ENCODE measurements around the gene ACAA1. TPM values are rescaled to one million over a fixed set of nuclear protein-coding genes. Genes with fewer than 3 reads are reported as not detected.

Gene ACAA1
- total RNA-seq, 1 experiment from 2014 or later = 52.0 TPM

- Histone ChIP-seq H3K4me1 (ENCODE audit: control insufficient read depth, insufficient read depth, low read length) (no peaks in the 10 kb centered on the region), H3K27me3 (ENCODE audit: control insufficient read depth, insufficient read depth, low read length) (no peaks in the 10 kb centered on the region; the same call in 1 of the 2 replicates), H3K9me3 (ENCODE audit: control insufficient read depth, insufficient read depth, low read depth, low read length) (no peaks in the 10 kb centered on the region), H3K27ac (ENCODE audit: low read length) (no peak overlapping the region), H3K4me3 (ENCODE audit: low read depth in 2 of 2, low read length in 2 of 2) (no peak overlapping the region), H3K36me3 (ENCODE audit: control insufficient read depth, insufficient read depth, low read length) (no peaks in the 10 kb centered on the region)
- TF ChIP-seq POLR2AphosphoS5 (IDR thresholded peaks at IDR 0.05; ENCODE audit: low read depth, low read length) = no peak
- ATAC-seq = no peak
- intact Hi-C loops (cut with micrococcal nuclease; ENCODE audit: unreplicated experiment) = no loop called here
- ChIA-PET POLR2A (no interaction called here), CTCF (no interaction called here)
- BruUV-seq (replicated peaks) = no TSS peak
- in situ Hi-C loops (cut with HindIII; ENCODE audit: low pct_unique_long_range_greater_than_20kb, low sequenced_read_pairs) = no loop called here
- no peak for DNase-seq (ENCODE audit: low read depth, low spot score)
Measured at GRCh38 chr3:38098376-38098723, 38.6 kb downstream of the ACAA1 start.

DNA sequence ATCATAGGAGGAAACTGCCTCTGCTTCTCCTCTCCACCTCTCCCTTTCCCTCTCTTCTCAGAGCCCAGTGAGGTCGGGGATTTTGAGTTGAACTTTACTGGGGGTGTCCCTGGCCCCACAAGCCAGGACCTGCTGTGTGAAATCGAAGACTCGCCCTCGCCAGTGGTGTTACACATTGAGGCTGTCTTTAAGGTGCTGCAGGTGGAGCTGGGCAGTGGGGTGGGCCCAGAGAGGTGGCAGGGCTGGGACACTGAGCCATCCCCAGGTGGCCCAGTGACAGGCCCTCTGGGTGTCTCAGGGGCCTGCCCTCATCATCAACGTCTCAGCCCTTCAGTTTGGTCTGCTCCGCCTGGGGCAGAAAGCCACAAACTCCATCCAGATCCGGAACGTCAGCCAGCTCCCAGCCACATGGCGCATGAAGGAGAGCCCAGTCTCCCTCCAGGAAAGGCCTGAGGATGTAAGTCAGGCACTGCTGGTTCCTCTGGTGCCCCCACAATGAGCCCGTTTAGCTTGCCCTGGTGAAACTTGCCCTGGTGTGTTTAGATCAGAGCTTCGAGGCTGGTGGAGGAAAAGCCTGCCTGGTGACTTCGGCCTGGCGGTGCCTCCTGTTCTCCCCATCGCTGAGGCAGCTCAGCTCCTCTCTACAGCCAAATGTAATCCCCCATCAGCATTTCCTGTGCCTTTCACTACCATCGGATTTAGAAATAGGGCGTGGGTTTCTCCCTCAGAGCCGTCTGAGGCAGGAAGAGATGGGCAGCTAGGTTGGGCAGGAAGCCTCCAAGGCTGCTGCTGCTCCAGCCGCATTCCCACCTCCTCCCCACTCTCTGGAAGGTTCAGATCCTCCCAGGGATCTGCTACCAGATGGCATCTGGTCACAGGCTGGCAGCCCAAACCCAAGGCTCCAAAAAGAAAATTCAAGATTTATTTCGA lies 39.2 kb downstream of the ACAA1 start:
- CTCF ChIA-PET = no interaction called here
- POLR2A ChIA-PET = no interaction called here
- BruUV-seq (replicated peaks) = no TSS peak
- DNase-seq (ENCODE audit: low read depth, low spot score) = no peak
- no peak overlapping the region for H3K4me3 ChIP-seq (ENCODE audit: low read depth in 2 of 2, low read length in 2 of 2)
- TF ChIP-seq SIN3A (IDR thresholded peaks at IDR 0.05; ENCODE audit: borderline replicate concordance, insufficient read depth, low read depth, low read length) = no peak
- no peak overlapping the region for H3K27ac ChIP-seq (ENCODE audit: low read length)
- in situ Hi-C loops (cut with HindIII; ENCODE audit: low pct_unique_long_range_greater_than_20kb, low sequenced_read_pairs) (no loop called here), intact Hi-C loops (cut with micrococcal nuclease; ENCODE audit: unreplicated experiment) (no loop called here)
- H3K27me3 ChIP-seq (ENCODE audit: control insufficient read depth, insufficient read depth, low read length) = no peaks in the 10 kb centered on the region; the same call in 1 of the 2 replicates
- no peaks in the 10 kb centered on the region for H3K9me3 ChIP-seq (ENCODE audit: control insufficient read depth, insufficient read depth, low read depth, low read length)
- no peak for ATAC-seq
- no peaks in the 10 kb centered on the region for H3K36me3 ChIP-seq (ENCODE audit: control insufficient read depth, insufficient read depth, low read length)
- no peaks in the 10 kb centered on the region for H3K4me1 ChIP-seq (ENCODE audit: control insufficient read depth, insufficient read depth, low read length)

DNA sequence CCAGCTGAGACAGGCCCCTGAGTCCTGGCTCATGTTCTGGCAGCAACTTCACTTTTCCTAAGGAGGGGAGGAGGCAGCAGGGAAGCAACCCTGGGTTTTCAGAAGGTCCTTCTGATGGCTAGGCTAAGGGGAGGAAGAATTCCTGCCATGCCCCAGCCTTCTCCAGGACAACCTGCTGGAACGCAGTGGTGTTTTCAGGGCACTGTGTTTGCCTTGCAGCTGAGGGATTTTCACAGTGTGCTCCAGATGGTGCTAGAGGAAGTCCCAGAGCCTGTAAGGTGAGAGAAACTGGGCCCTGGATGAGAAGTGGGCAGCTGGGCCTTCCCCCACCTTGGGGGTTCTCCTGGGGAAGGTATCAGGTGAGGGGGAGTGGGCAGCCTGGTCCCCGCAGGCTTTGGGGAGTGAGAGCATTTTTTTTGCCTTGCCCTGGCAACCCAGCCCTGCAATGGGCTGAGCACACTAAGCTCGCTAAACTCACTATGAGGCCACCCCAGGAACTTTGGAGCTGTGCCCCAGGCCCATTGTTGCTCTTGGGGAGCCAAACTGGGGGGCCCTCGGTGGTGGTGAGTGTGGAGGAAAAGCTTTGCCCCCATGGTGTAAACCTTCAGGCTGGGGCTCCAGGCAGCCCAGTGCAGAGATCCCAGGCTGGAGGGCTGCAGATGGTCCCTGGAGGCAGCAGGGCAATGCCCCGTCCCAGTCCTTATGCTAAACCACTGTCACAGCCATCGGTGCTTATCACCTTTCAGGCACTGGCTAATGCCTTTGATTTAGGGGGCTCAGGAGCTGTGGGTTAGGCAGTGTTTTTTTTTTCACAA lies 41.1 kb downstream of the ACAA1 start:
- DNase-seq (ENCODE audit: low read depth, low spot score) (no peak), ATAC-seq (0 out of 2 replicates have a peak, but pooled peaks have one; percentile 31)
- Histone ChIP-seq H3K9me3 (ENCODE audit: control insufficient read depth, insufficient read depth, low read depth, low read length) (no peaks in the 10 kb centered on the region), H3K36me3 (ENCODE audit: control insufficient read depth, insufficient read depth, low read length) (no peaks in the 10 kb centered on the region), H3K4me1 (ENCODE audit: control insufficient read depth, insufficient read depth, low read length) (no peaks in the 10 kb centered on the region), H3K27me3 (ENCODE audit: control insufficient read depth, insufficient read depth, low read length) (no peaks in the 10 kb centered on the region; the same call in none of the 2 replicates), H3K4me3 (ENCODE audit: low read depth in 2 of 2, low read length in 2 of 2) (no peak overlapping the region), H3K27ac (ENCODE audit: low read length) (no peak overlapping the region)
- in situ Hi-C loops (cut with HindIII; ENCODE audit: low pct_unique_long_range_greater_than_20kb, low sequenced_read_pairs) (no loop called here), intact Hi-C loops (cut with micrococcal nuclease; ENCODE audit: unreplicated experiment) (no loop called here)
- CTCF ChIA-PET = no interaction called here
- BruUV-seq (replicated peaks) = no TSS peak
- POLR2A ChIA-PET = no interaction called here
- TF ChIP-seq POLR2AphosphoS5 (IDR thresholded peaks at IDR 0.05; ENCODE audit: low read depth, low read length) (no peak), SIN3A (IDR thresholded peaks at IDR 0.05; ENCODE audit: borderline replicate concordance, insufficient read depth, low read depth, low read length) (no peak), TCF7L2 (IDR thresholded peaks at IDR 0.05; ENCODE audit: low read depth, low read length) (no peak), REST (IDR thresholded peaks at IDR 0.05; ENCODE audit: insufficient read depth in 1 of 2, low read depth in 2 of 2, low read length in 1 of 2) (no peak)
- TF ChIP-seq, protein P1, sequence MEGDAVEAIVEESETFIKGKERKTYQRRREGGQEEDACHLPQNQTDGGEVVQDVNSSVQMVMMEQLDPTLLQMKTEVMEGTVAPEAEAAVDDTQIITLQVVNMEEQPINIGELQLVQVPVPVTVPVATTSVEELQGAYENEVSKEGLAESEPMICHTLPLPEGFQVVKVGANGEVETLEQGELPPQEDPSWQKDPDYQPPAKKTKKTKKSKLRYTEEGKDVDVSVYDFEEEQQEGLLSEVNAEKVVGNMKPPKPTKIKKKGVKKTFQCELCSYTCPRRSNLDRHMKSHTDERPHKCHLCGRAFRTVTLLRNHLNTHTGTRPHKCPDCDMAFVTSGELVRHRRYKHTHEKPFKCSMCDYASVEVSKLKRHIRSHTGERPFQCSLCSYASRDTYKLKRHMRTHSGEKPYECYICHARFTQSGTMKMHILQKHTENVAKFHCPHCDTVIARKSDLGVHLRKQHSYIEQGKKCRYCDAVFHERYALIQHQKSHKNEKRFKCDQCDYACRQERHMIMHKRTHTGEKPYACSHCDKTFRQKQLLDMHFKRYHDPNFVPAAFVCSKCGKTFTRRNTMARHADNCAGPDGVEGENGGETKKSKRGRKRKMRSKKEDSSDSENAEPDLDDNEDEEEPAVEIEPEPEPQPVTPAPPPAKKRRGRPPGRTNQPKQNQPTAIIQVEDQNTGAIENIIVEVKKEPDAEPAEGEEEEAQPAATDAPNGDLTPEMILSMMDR (IDR thresholded peaks at IDR 0.05) = no peak
